Mesenchymal stem cell (in vitro differentiated cells and primary cell): ENCODE data around the gene RIMS4.
A peak's percentile ranks its signal among the peaks of the same experiment; 100 is the strongest.

ENCODE experiments used
- DNase-seq: peaks from one replicate; pipeline ENCODE4 v3.0.0-alpha.2; 2013
- H2AFZ ChIP-seq: one replicate; pipeline ENCODE4 v1.6.1; 2013; ENCODE audit warnings: low read depth, mild to moderate bottlenecking, control low read depth, inconsistent platforms, low read length, moderate library complexity
- H2AK5ac ChIP-seq: 2 replicates; pipeline ENCODE4 v1.6.1; 2013; ENCODE audit warnings: low read length, moderate library complexity, mild to moderate bottlenecking, inconsistent platforms; ENCODE audit not compliant: severe bottlenecking
- H2BK120ac ChIP-seq: one replicate; pipeline ENCODE4 v1.6.1; 2013; ENCODE audit warnings: low read depth, mild to moderate bottlenecking, inconsistent platforms, low read length, moderate library complexity
- H2BK12ac ChIP-seq, 2 experiments: one replicate each; pipeline ENCODE4 v1.6.1; 2013; ENCODE audit warnings: inconsistent platforms in 2 of 2, low read length in 2 of 2, mild to moderate bottlenecking in 2 of 2, moderate library complexity in 2 of 2, control low read depth in 1 of 2
- H2BK15ac ChIP-seq: one replicate; pipeline ENCODE4 v1.6.1; 2013; ENCODE audit warnings: mild to moderate bottlenecking, low read depth, inconsistent platforms; ENCODE audit not compliant: poor library complexity, severe bottlenecking
- H2BK5ac ChIP-seq: 2 replicates; pipeline ENCODE4 v1.6.1; 2013; ENCODE audit warnings: low read depth, mild to moderate bottlenecking, low read length, control low read depth, inconsistent platforms; ENCODE audit not compliant: poor library complexity, severe bottlenecking
- H3K14ac ChIP-seq, 2 experiments: one replicate each; pipeline ENCODE4 v1.6.1; 2013; ENCODE audit warnings: inconsistent platforms in 2 of 2, low read length in 2 of 2, control low read depth in 1 of 2, mild to moderate bottlenecking in 1 of 2, moderate library complexity in 1 of 2
- H3K18ac ChIP-seq, 2 experiments: one replicate each; pipeline ENCODE4 v1.6.1; 2013; ENCODE audit warnings: inconsistent platforms in 2 of 2, low read length in 2 of 2, control low read depth in 1 of 2, low read depth in 1 of 2, mild to moderate bottlenecking in 1 of 2
- H3K23ac ChIP-seq, 2 experiments: one replicate each; pipeline ENCODE4 v1.6.1; 2013; ENCODE audit warnings: inconsistent platforms in 2 of 2, low read length in 2 of 2, mild to moderate bottlenecking in 2 of 2, moderate library complexity in 2 of 2, control low read depth in 1 of 2
- H3K27ac ChIP-seq: 2 replicates; pipeline ENCODE4 v1.5.1; 2013; ENCODE audit warnings: mild to moderate bottlenecking, moderate library complexity, low read length, control low read depth, inconsistent platforms; ENCODE audit not compliant: poor library complexity, severe bottlenecking
- H3K27me3 ChIP-seq, 2 experiments: 2 replicates each; pipeline versions ENCODE4 v1.6.1 to v1.7.0; 2013; ENCODE audit warnings: low read length in 2 of 2, mild to moderate bottlenecking in 2 of 2, moderate library complexity in 2 of 2, control low read depth in 1 of 2, inconsistent platforms in 1 of 2; ENCODE audit not compliant: control insufficient read depth in 1 of 2, insufficient read depth in 1 of 2
- H3K36me3 ChIP-seq, 2 experiments: 2 replicates each; pipeline versions ENCODE4 v1.6.1 to v1.7.0; 2013; ENCODE audit warnings: low read length in 2 of 2, control low read depth in 1 of 2, inconsistent platforms in 1 of 2, low read depth in 1 of 2, mild to moderate bottlenecking in 1 of 2; ENCODE audit not compliant: insufficient read depth in 2 of 2, control insufficient read depth in 1 of 2
- H3K4ac ChIP-seq, 2 experiments: one replicate each; pipeline ENCODE4 v1.6.1; 2013; ENCODE audit warnings: inconsistent platforms in 2 of 2, low read length in 2 of 2, mild to moderate bottlenecking in 2 of 2, moderate library complexity in 2 of 2, control low read depth in 1 of 2, low read depth in 1 of 2
- H3K4me1 ChIP-seq: 2 replicates; pipeline ENCODE4 v1.6.1; 2013; ENCODE audit warnings: low read depth, low read length, control low read depth; ENCODE audit not compliant: control insufficient read depth, insufficient read depth
- H3K4me2 ChIP-seq: 2 replicates; pipeline ENCODE4 v1.6.1; 2013; ENCODE audit warnings: low read length, mild to moderate bottlenecking, inconsistent platforms; ENCODE audit not compliant: poor library complexity, severe bottlenecking
- H3K4me3 ChIP-seq, 2 experiments: 2 replicates each; pipeline versions ENCODE4 v1.5.1 to v1.7.0; 2013; ENCODE audit warnings: low read length in 2 of 2, mild to moderate bottlenecking in 2 of 2, control low read depth in 1 of 2, low read depth in 1 of 2; ENCODE audit not compliant: insufficient read depth in 1 of 2
- H3K79me1 ChIP-seq: replicated peaks from 2 replicates; pipeline ENCODE4 v1.6.1; 2013; ENCODE audit warnings: mild to moderate bottlenecking, control low read depth, low read length, inconsistent platforms; ENCODE audit not compliant: poor library complexity, severe bottlenecking
- H3K9ac ChIP-seq: 2 replicates; pipeline ENCODE4 v1.7.0; 2013; ENCODE audit warnings: mild to moderate bottlenecking, low read length, moderate library complexity
- H3K9me3 ChIP-seq: 2 replicates; pipeline ENCODE4 v1.7.0; 2013; ENCODE audit warnings: mild to moderate bottlenecking, low read length; ENCODE audit not compliant: control insufficient read depth
- H4K8ac ChIP-seq: one replicate; pipeline ENCODE4 v1.6.1; 2013; ENCODE audit warnings: inconsistent platforms, mild to moderate bottlenecking, low read length, moderate library complexity
- H4K91ac ChIP-seq: one replicate; pipeline ENCODE4 v1.6.1; 2013; ENCODE audit warnings: mild to moderate bottlenecking, low read length, inconsistent platforms
- WGBS: methylation state at CpG from one replicate; pipeline ENCODE4 v1.1.7; 2013; ENCODE audit warnings: mixed read lengths; 5-methylcytosine and 5-hydroxymethylcytosine counted together

RIMS4 gene

GRCh38 chr20:44839481-44839880 lies 29.1 kb upstream of the RIMS4 start:
- no peak overlapping the region for H2BK15ac ChIP-seq
- no peak overlapping the region for H3K4me2 ChIP-seq
- DNase-seq = no peak
- H3K27ac ChIP-seq = no peak overlapping the region
- no peak overlapping the region for H2BK12ac ChIP-seq
- no peak overlapping the region for H2BK5ac ChIP-seq
- H3K4ac ChIP-seq = no peak overlapping the region
- H3K79me1 ChIP-seq = no peaks in the 10 kb centered on the region
- H4K91ac ChIP-seq = no peak overlapping the region
- no peak overlapping the region for H3K18ac ChIP-seq
- no peaks in the 10 kb centered on the region for H3K9me3 ChIP-seq
- H2BK120ac ChIP-seq = no peak overlapping the region
- H4K8ac ChIP-seq = no peak overlapping the region
- no peaks in the 10 kb centered on the region for H3K36me3 ChIP-seq
- no peak overlapping the region for H2AFZ ChIP-seq
- H3K9ac ChIP-seq = no peak overlapping the region
- H3K14ac ChIP-seq = no peak overlapping the region
- H3K23ac ChIP-seq = no peak overlapping the region
- WGBS = 82% methylated on average over 5 of the region's 5 CpGs
- H2AK5ac ChIP-seq = no peak overlapping the region
- no peak overlapping the region for H3K4me3 ChIP-seq
- peaks cover 44 to 83% of the 10 kb centered on the region in 2 experiments for H3K27me3 ChIP-seq
- peaks cover 2% of the 10 kb centered on the region for H3K4me1 ChIP-seq

GRCh38 chr20:44838521-44838920 lies 28.2 kb upstream of the RIMS4 start:
- Histone ChIP-seq H2BK120ac (no peak overlapping the region), H3K9ac (no peak overlapping the region), H4K8ac (no peak overlapping the region), H3K18ac (no peak overlapping the region), H3K27ac (no peak overlapping the region), H3K23ac (no peak overlapping the region), H3K4me3 (no peak overlapping the region), H3K9me3 (no peaks in the 10 kb centered on the region), H2BK15ac (no peak overlapping the region), H2BK12ac (no peak overlapping the region), H3K14ac (no peak overlapping the region), H2BK5ac (no peak overlapping the region), H3K79me1 (no peaks in the 10 kb centered on the region), H2AK5ac (no peak overlapping the region), H3K27me3 (peaks cover 44 to 75% of the 10 kb centered on the region in 2 experiments), H4K91ac (no peak overlapping the region), H3K4ac (no peak overlapping the region), H3K36me3 (no peaks in the 10 kb centered on the region), H3K4me1 (no peaks in the 10 kb centered on the region), H3K4me2 (no peak overlapping the region), H2AFZ (no peak overlapping the region)
- DNase-seq = no peak
- 54% methylated on average over 1 of the region's 1 CpG for WGBS

- no peak overlapping the region for H4K91ac ChIP-seq
- no peak overlapping the region for H2BK12ac ChIP-seq
- no peak overlapping the region for H3K18ac ChIP-seq
- no peak overlapping the region for H3K4me2 ChIP-seq
- no peak overlapping the region for H4K8ac ChIP-seq
- H2BK5ac ChIP-seq = no peak overlapping the region
- no peak overlapping the region for H3K27ac ChIP-seq
- H3K14ac ChIP-seq = no peak overlapping the region
- H2AFZ ChIP-seq = no peak overlapping the region
- no peaks in the 10 kb centered on the region for H3K4me1 ChIP-seq
- H3K23ac ChIP-seq = no peak overlapping the region
- H3K27me3 ChIP-seq = peaks cover 44 to 69% of the 10 kb centered on the region in 2 experiments
- H3K4me3 ChIP-seq = no peak overlapping the region
- no peak overlapping the region for H3K4ac ChIP-seq
- no peaks in the 10 kb centered on the region for H3K36me3 ChIP-seq
- H2BK120ac ChIP-seq = no peak overlapping the region
- DNase-seq = no peak
- H3K9me3 ChIP-seq = no peaks in the 10 kb centered on the region
- no peak overlapping the region for H3K9ac ChIP-seq
- 39% methylated on average over 3 of the region's 3 CpGs for WGBS
- no peak overlapping the region for H2BK15ac ChIP-seq
- no peak overlapping the region for H2AK5ac ChIP-seq
- H3K79me1 ChIP-seq = no peaks in the 10 kb centered on the region
These were observed 27.6 kb upstream of the RIMS4 start for GRCh38 chr20:44837946-44838345.

GRCh38 chr20:44836601-44837120 lies 26.3 kb upstream of the RIMS4 start:
- Histone ChIP-seq H2AFZ (no peak overlapping the region), H4K91ac (no peak overlapping the region), H3K9ac (no peak overlapping the region), H3K79me1 (no peaks in the 10 kb centered on the region), H2BK5ac (no peak overlapping the region), H3K23ac (peak overlapping the region in 1 of 2 experiments; percentile 79), H3K4me1 (no peaks in the 10 kb centered on the region), H2BK15ac (no peak overlapping the region), H2AK5ac (no peak overlapping the region), H3K27ac (no peak overlapping the region), H3K4me2 (no peak overlapping the region), H3K4ac (no peak overlapping the region), H3K9me3 (no peaks in the 10 kb centered on the region), H3K18ac (no peak overlapping the region), H2BK120ac (no peak overlapping the region), H3K14ac (no peak overlapping the region), H3K36me3 (no peaks in the 10 kb centered on the region), H2BK12ac (no peak overlapping the region), H3K4me3 (no peak overlapping the region), H4K8ac (no peak overlapping the region), H3K27me3 (peaks cover 47 to 67% of the 10 kb centered on the region in 2 experiments)
- DNase-seq = no peak
- WGBS = 87% methylated on average over 12 of the region's 12 CpGs
